Skeletal muscle tissue (tissue), 4 donors: ENCODE data around the gene MBOAT2. TPM values are rescaled to one million over a fixed set of nuclear protein-coding genes. Genes with fewer than 3 reads are reported as not detected.
A peak's percentile ranks its signal among the peaks of the same experiment; 100 is the strongest.
"Not testable (repeated sequence)": the region's sequence is repeated elsewhere in the genome, so short reads cannot be mapped to it uniquely, and the experiment has no call there.

Source experiments
- H3K27ac ChIP-seq: one replicate; pipeline ENCODE4 v1.7.0; 2013; ENCODE audit warnings: mild to moderate bottlenecking, low read depth, low read length, inconsistent platforms
- H3K27me3 ChIP-seq, 3 donors: one replicate each; pipeline ENCODE4 v1.7.0; 2013; ENCODE audit warnings: low read length in 3 of 3; ENCODE audit not compliant: control insufficient read depth in 3 of 3, insufficient read depth in 3 of 3
- H3K36me3 ChIP-seq, 3 donors: one replicate each; pipeline ENCODE4 v1.7.0; 2013; ENCODE audit warnings: low read length in 3 of 3; ENCODE audit not compliant: control insufficient read depth in 3 of 3, insufficient read depth in 3 of 3
- H3K4me1 ChIP-seq, 3 donors: one replicate each; pipeline ENCODE4 v1.7.0; 2013; ENCODE audit warnings: low read length in 3 of 3, mild to moderate bottlenecking in 3 of 3; ENCODE audit not compliant: control insufficient read depth in 3 of 3, insufficient read depth in 3 of 3
- H3K4me3 ChIP-seq, 3 donors: one replicate each; pipeline ENCODE4 v1.7.0; 2013; ENCODE audit warnings: low read length in 3 of 3
- H3K9ac ChIP-seq, 3 donors: one replicate each; pipeline ENCODE4 v1.7.0; 2013; ENCODE audit warnings: low read length in 3 of 3, mild to moderate bottlenecking in 3 of 3, moderate library complexity in 2 of 3, low read depth in 1 of 3
- H3K9me3 ChIP-seq, 3 donors: one replicate each; pipeline ENCODE4 v1.7.0; 2013; ENCODE audit warnings: low read length in 3 of 3; ENCODE audit not compliant: control insufficient read depth in 3 of 3
- total RNA-seq: library from RNA; depleted of rRNA; stranded (reverse); fragments of >200 nt; gene quantifications from one replicate; pipeline ENCODE4 v1.2.3, GENCODE V29; 2014
- donor health status: Osteomylitis.

MBOAT2 gene
- 54.3 TPM for total RNA-seq

GRCh38 chr2:9003616-9004337 lies at the start of gene MBOAT2:
Gene MBOAT2, minus strand, starts transcription at chr2:9003684. Its CDS starts 70 bp downstream, at chr2:9003614.
- no peaks in the 10 kb centered on the region for H3K9me3 ChIP-seq
- H3K27ac ChIP-seq, result no peak within 1 kb of the TSS
- peak within 1 kb of the TSS; percentile 65 to 79 (median 78) for H3K9ac ChIP-seq
- H3K36me3 ChIP-seq, result no peaks in the 10 kb centered on the region
- H3K27me3 ChIP-seq, result peaks cover 0 to 5% (median 4%) of the 10 kb centered on the region in 3 donors
- peaks cover 8 to 10% (median 9%) of the 10 kb centered on the region in 3 donors for H3K4me1 ChIP-seq
- peak within 1 kb of the TSS; percentile 64 to 72 (median 67) for H3K4me3 ChIP-seq

GRCh38 chr2:9052821-9053533 lies 49.5 kb upstream of the MBOAT2 start:
- H3K4me3 ChIP-seq, result no peak overlapping the region
- H3K27ac ChIP-seq, result no peak overlapping the region
- H3K27me3 ChIP-seq, result no peaks in the 10 kb centered on the region
- H3K9me3 ChIP-seq, result no peaks in the 10 kb centered on the region
- H3K4me1 ChIP-seq, result no peaks in the 10 kb centered on the region
- no peaks in the 10 kb centered on the region for H3K36me3 ChIP-seq
- no peak overlapping the region for H3K9ac ChIP-seq

GRCh38 chr2:9051451-9051850 lies 48.0 kb upstream of the MBOAT2 start:
- not testable (repeated sequence) for H3K27ac ChIP-seq, H3K9ac ChIP-seq, H3K4me3 ChIP-seq, H3K27me3 ChIP-seq, H3K36me3 ChIP-seq, H3K4me1 ChIP-seq, H3K9me3 ChIP-seq

- H3K9me3 ChIP-seq, result no peaks in the 10 kb centered on the region
- no peak overlapping the region for H3K4me3 ChIP-seq
- no peaks in the 10 kb centered on the region for H3K4me1 ChIP-seq
- H3K27me3 ChIP-seq, result no peaks in the 10 kb centered on the region
- no peak overlapping the region for H3K27ac ChIP-seq
- no peaks in the 10 kb centered on the region for H3K36me3 ChIP-seq
- no peak overlapping the region for H3K9ac ChIP-seq
These were observed 46.8 kb upstream of the MBOAT2 start for GRCh38 chr2:9050122-9050809.

GRCh38 chr2:9045595-9045994 lies 42.1 kb upstream of the MBOAT2 start:
- Histone ChIP-seq H3K27me3 (no peaks in the 10 kb centered on the region), H3K4me3 (no peak overlapping the region), H3K9ac (no peak overlapping the region), H3K27ac (no peak overlapping the region), H3K9me3 (no peaks in the 10 kb centered on the region), H3K36me3 (no peaks in the 10 kb centered on the region), H3K4me1 (no peaks in the 10 kb centered on the region)

GRCh38 chr2:9043491-9043890 lies 40.0 kb upstream of the MBOAT2 start:
- not testable (repeated sequence) for H3K27me3 ChIP-seq, H3K27ac ChIP-seq, H3K9me3 ChIP-seq, H3K4me3 ChIP-seq, H3K36me3 ChIP-seq, H3K9ac ChIP-seq, H3K4me1 ChIP-seq

GRCh38 chr2:9037166-9037565 lies 33.7 kb upstream of the MBOAT2 start:
- Histone ChIP-seq H3K36me3 (no peaks in the 10 kb centered on the region), H3K9ac (no peak overlapping the region), H3K27me3 (no peaks in the 10 kb centered on the region), H3K27ac (no peak overlapping the region), H3K9me3 (no peaks in the 10 kb centered on the region), H3K4me1 (no peaks in the 10 kb centered on the region), H3K4me3 (no peak overlapping the region)

GRCh38 chr2:9033385-9034168 lies 30.1 kb upstream of the MBOAT2 start:
- Histone ChIP-seq H3K27ac (no peak overlapping the region), H3K9ac (no peak overlapping the region), H3K4me1 (no peaks in the 10 kb centered on the region), H3K4me3 (no peak overlapping the region), H3K9me3 (no peaks in the 10 kb centered on the region), H3K36me3 (no peaks in the 10 kb centered on the region), H3K27me3 (peaks cover 0 to 3% (median 0%) of the 10 kb centered on the region in 3 donors)

GRCh38 chr2:9032536-9033255 lies 29.2 kb upstream of the MBOAT2 start:
- Histone ChIP-seq H3K4me3 (no peak overlapping the region), H3K27ac (no peak overlapping the region), H3K27me3 (peaks cover 0 to 4% (median 3%) of the 10 kb centered on the region in 3 donors), H3K9ac (no peak overlapping the region), H3K36me3 (no peaks in the 10 kb centered on the region), H3K4me1 (no peaks in the 10 kb centered on the region), H3K9me3 (no peaks in the 10 kb centered on the region)
